ENCODE data around the gene FAM53A. TPM values are rescaled to one million over a fixed set of nuclear protein-coding genes. Genes with fewer than 3 reads are reported as not detected.

The FAM53A gene
- total and polyA plus RNA-seq, 2 of the 4 experiments (the other 2 are of a cell fraction): 2.0 to 3.1 TPM

GRCh38 chr4:1600811-1601532, 83.1 kb downstream of the FAM53A start:
- DNase-seq (no peak), ATAC-seq (ENCODE audit: low read depth) (no peak)
- Histone ChIP-seq H3K27ac (ENCODE audit: insufficient read depth, low read length) (no peak overlapping the region), H3K4ac (ENCODE audit: low read depth, low read length) (no peak overlapping the region), H4K8ac (ENCODE audit: low read depth in 2 of 2, low read length in 2 of 2) (no peak overlapping the region), H4K5ac (ENCODE audit: low read depth, low read length) (no peak overlapping the region), H3K9me3 (ENCODE audit: control insufficient read depth, insufficient read depth, low read length) (no peaks in the 10 kb centered on the region), H2AK9ac (replicated peaks; ENCODE audit: low read depth, low read length, poor library complexity) (no peak overlapping the region), H4K91ac (ENCODE audit: insufficient read depth, low read depth, low read length) (no peak overlapping the region), H2BK120ac (ENCODE audit: low read depth, low read length) (no peak overlapping the region), H2BK5ac (ENCODE audit: low read depth, low read length, poor library complexity, severe bottlenecking) (no peak overlapping the region), H3K36me3 (ENCODE audit: control insufficient read depth, insufficient read depth, low read length) (no peaks in the 10 kb centered on the region), H3K9ac (ENCODE audit: low read depth, low read length) (no peak overlapping the region), H3K9me1 (ENCODE audit: insufficient read depth, low read length) (no peaks in the 10 kb centered on the region), H3K4me3 (ENCODE audit: insufficient read depth, low read depth, low read length) (no peak overlapping the region), H3K4me1 (ENCODE audit: control insufficient read depth, insufficient read depth, low read length) (no peaks in the 10 kb centered on the region), H3K56ac (ENCODE audit: extremely low read depth, insufficient read depth, low read length) (no peak overlapping the region), H2BK20ac (ENCODE audit: low read depth, low read length) (no peak overlapping the region), H2AK5ac (ENCODE audit: low read depth, low read length) (no peak overlapping the region), H3K79me1 (ENCODE audit: low read depth in 1 of 2, low read length in 2 of 2) (no peaks in the 10 kb centered on the region), H3K4me2 (ENCODE audit: low read depth, low read length) (no peak overlapping the region), H3K18ac (ENCODE audit: low read depth, low read length) (no peak overlapping the region), H2AFZ (replicated peaks; ENCODE audit: low read length, poor library complexity) (no peak overlapping the region), H3K27me3 (ENCODE audit: control insufficient read depth, insufficient read depth, low read length) (peaks cover 13% of the 10 kb centered on the region; the same call in 1 of the 2 replicates), H4K20me1 (ENCODE audit: insufficient read depth, low read length) (no peaks in the 10 kb centered on the region; the same call in 1 of the 2 replicates), H3K14ac (replicated peaks; ENCODE audit: low read depth, low read length) (no peak overlapping the region), H2BK15ac (ENCODE audit: low read depth, low read length) (no peak overlapping the region), H3K23ac (ENCODE audit: low read depth, low read length) (no peak overlapping the region)
- POLR2A ChIA-PET (ENCODE audit: unreplicated experiment): no interaction called here
- WGBS, 2 experiments (ENCODE audit: extremely low coverage in 2 of 2, insufficient read length in 1 of 2): 72% methylated on average over 7 of the region's 27 CpGs; no CpG with 5 or more reads in 1 of the 2 experiments
- in situ Hi-C loops (cut with MboI; ENCODE audit: low sequenced_read_pairs) (no loop called here), dilution Hi-C loops (cut with HindIII; ENCODE audit: low sequenced_read_pairs, unreplicated experiment) (no loop called here), intact Hi-C loops (cut with micrococcal nuclease) (no loop called here)
- CTCF ChIA-PET: no interaction called here
- TF ChIP-seq RCOR1 (IDR thresholded peaks at IDR 0.05; ENCODE audit: insufficient replicate concordance, low read length) (no peak), RAD21 (IDR thresholded peaks at IDR 0.05; ENCODE audit: low read length) (no peak), MAZ (IDR thresholded peaks at IDR 0.05; ENCODE audit: borderline replicate concordance, low read depth, low read length) (no peak), RFX5 (IDR thresholded peaks at IDR 0.05; ENCODE audit: low read depth, low read length) (no peak), CHD1 (IDR thresholded peaks at IDR 0.05; ENCODE audit: low read depth, low read length) (no peak), CEBPB (IDR thresholded peaks at IDR 0.05; ENCODE audit: low read depth, low read length) (no peak), CTCF (conservative IDR thresholded peaks at IDR 0.05; ENCODE audit: low read depth, low read length) (no peak), NFE2L2 (IDR thresholded peaks at IDR 0.05; ENCODE audit: low read depth, low read length) (no peak), POLR2A (IDR thresholded peaks at IDR 0.05; ENCODE audit: low read depth, low read length) (no peak), SMC3 (IDR thresholded peaks at IDR 0.05; ENCODE audit: low read depth, low read length) (no peak), ELK1 (IDR thresholded peaks at IDR 0.05; ENCODE audit: borderline replicate concordance, low read depth, low read length) (no peak), MXI1 (IDR thresholded peaks at IDR 0.05; ENCODE audit: borderline replicate concordance, low read depth, low read length) (no peak), MAFK (IDR thresholded peaks at IDR 0.05; ENCODE audit: low read depth, low read length) (no peak), FOS (IDR thresholded peaks at IDR 0.05; ENCODE audit: low read depth, low read length) (no peak), USF2 (IDR thresholded peaks at IDR 0.05; ENCODE audit: low read depth, low read length) (no peak), BHLHE40 (IDR thresholded peaks at IDR 0.05; ENCODE audit: low read depth, low read length) (no peak)
- no TSS peak for BruUV-seq (replicated peaks)
